Measurements from ENCODE around the gene LOXL1. TPM values are rescaled to one million over a fixed set of nuclear protein-coding genes. Genes with fewer than 3 reads are reported as not detected.
A peak's percentile ranks its signal among the peaks of the same experiment; 100 is the strongest.

LOXL1 gene, protein sequence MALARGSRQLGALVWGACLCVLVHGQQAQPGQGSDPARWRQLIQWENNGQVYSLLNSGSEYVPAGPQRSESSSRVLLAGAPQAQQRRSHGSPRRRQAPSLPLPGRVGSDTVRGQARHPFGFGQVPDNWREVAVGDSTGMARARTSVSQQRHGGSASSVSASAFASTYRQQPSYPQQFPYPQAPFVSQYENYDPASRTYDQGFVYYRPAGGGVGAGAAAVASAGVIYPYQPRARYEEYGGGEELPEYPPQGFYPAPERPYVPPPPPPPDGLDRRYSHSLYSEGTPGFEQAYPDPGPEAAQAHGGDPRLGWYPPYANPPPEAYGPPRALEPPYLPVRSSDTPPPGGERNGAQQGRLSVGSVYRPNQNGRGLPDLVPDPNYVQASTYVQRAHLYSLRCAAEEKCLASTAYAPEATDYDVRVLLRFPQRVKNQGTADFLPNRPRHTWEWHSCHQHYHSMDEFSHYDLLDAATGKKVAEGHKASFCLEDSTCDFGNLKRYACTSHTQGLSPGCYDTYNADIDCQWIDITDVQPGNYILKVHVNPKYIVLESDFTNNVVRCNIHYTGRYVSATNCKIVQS
- total RNA-seq, result 1 to 10 TPM in 1 of 3 donors, under 1 TPM in 2; 0.65 to 1.2 (median 0.81) TPM

DNA sequence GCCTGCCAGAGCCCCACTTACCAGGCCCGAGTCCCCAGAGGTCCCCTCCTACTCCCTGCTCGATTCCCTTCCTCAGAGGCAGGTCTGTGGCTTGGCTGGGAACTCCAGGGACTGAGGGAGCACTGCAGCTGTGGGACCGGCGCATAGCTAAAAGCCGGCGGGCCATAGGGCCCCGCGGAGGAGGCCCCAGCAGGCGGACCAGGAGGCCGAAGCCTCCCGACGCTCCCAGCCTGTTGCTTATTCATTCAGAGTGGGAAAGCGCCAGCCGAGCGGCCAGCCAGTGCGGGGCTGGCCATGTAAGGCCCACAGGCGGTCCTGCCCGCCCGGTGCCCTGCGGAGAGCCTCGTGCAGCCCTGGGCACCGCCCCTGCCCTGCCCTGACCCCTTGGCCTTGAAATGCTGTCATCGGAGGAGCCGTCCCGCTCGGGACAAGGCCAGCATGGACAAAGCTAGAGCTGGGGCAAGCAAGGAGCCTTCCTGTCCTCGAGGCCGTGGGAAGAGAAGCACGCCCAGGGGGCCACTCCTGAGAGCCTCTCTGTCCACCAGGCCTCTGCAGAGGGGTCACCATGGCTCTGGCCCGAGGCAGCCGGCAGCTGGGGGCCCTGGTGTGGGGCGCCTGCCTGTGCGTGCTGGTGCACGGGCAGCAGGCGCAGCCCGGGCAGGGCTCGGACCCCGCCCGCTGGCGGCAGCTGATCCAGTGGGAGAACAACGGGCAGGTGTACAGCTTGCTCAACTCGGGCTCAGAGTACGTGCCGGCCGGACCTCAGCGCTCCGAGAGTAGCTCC is at the start of gene LOXL1:
Gene LOXL1 (plus strand): TSS at position 244 of the 784 bp plus-strand sequence. CDS start 322 bp downstream, at position 566.
- H3K4me3 Mint-ChIP-seq, result peak within 1 kb of the TSS; percentile 68
- no peak for ATAC-seq

DNA sequence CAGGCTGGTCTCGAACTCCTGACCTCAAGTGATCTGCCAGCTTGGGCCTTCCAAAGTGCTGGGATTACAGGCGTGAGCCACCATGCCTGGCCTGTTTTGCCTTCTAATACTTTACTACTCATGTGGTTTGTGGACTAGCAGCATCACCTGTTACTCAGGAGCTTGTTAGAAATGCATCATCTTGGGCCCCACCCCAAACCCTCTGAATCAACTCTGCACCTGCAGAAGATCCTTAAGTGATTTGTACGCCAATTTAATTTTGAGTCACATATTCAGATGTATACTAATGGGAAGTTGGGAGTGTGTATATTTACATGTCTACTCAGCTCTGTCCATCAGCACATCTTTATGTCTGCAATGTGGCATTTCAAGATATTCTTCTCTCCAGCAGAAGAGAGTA is 46.8 kb upstream of the LOXL1 start:
- ATAC-seq (no peak), DNase-seq (no peak)
- Mint-ChIP-seq H3K4me1 (ENCODE audit: low read depth) (no peaks in the 10 kb centered on the region), H3K4me3 (no peak overlapping the region), H3K9me3 (no peaks in the 10 kb centered on the region), H3K27me3 (ENCODE audit: low read depth) (peaks cover 15% of the 10 kb centered on the region), H3K36me3 (ENCODE audit: insufficient read depth) (no peaks in the 10 kb centered on the region)

More for the DNA sequence above, at the start of gene LOXL1:
- Mint-ChIP-seq H3K27me3 (ENCODE audit: low read depth) (peaks cover 2% of the 10 kb centered on the region), H3K36me3 (ENCODE audit: insufficient read depth) (no peaks in the 10 kb centered on the region), H3K4me1 (ENCODE audit: low read depth) (peaks cover 38% of the 10 kb centered on the region), H3K9me3 (no peaks in the 10 kb centered on the region)
- DNase-seq, result no peak

DNA sequence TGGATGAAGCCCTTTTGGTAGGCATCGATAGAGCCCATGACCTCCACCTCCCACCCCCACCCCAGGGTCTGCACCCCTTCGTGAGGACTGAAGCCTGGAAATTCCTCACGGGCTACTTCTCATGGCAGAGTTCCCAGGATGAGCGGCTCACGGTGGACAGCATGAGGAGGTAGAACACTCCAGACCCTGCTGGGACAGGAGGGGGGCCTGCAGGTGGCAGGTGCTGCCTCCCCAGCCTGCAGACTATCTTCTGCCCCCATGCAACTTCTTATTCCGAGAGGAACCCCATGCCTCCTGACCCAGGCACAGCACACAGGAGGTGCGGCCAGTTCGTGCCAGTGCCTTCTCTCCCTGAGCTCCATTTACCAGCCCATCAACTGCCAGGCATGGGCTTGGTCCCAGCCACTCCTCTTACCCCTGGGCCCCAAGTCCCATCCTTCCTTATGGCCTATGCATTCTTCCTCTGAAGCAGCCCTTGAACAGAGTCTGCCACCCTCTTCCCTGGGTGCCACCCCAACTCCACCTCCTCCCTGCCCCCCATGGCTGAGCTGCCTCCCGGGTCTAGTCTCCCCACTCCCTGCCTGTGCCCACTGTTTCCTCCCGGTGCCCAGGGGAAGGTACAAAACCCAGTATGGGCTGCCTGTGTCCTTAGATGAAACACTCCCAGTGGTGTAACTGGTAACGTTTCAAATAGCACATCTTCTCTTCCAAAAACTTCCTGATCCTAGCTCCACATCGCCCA is 44.5 kb upstream of the LOXL1 start:
- no peaks in the 10 kb centered on the region for H3K36me3 Mint-ChIP-seq (ENCODE audit: insufficient read depth)
- no peak for ATAC-seq
- H3K4me3 Mint-ChIP-seq, result no peak overlapping the region
- H3K4me1 Mint-ChIP-seq (ENCODE audit: low read depth), result no peaks in the 10 kb centered on the region
- no peak for DNase-seq
- H3K9me3 Mint-ChIP-seq, result no peaks in the 10 kb centered on the region
- peaks cover 8% of the 10 kb centered on the region for H3K27me3 Mint-ChIP-seq (ENCODE audit: low read depth)

DNA sequence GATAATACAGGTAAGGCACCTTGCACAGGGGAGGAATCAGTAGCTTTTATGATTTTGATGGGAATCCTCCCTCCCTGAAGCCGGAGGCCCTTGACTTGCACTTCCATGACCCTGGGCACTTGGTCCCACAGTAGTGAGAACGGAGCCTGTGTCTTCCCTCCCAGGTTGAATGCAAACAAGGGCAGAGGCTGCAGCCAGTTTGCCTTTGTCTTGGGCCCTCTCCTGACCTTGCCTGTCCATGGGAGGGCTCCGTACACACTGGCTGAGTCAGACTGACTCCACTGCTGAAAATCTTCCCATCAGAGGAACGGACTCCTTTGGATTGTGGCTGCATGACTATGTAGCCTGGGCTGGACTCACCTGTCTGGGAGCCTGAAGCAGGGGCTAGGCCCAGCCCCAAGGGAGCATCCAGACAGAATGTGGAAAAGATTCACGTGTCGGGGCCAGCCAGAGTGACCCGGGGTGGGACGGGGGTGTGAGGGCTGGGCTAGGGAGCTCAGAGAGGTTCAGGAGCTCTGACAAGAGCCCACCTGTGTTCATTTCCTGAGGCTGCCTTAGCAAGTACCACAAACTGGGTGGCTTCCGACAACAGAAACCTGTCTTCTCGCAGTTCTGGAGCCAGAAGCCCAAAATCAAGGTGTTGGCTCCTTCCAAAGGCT is 43.4 kb upstream of the LOXL1 start:
- H3K4me3 Mint-ChIP-seq, result no peak overlapping the region
- ATAC-seq (no peak), DNase-seq (no peak)
- H3K27me3 Mint-ChIP-seq (ENCODE audit: low read depth), result peaks cover 8% of the 10 kb centered on the region
- no peaks in the 10 kb centered on the region for H3K4me1 Mint-ChIP-seq (ENCODE audit: low read depth)
- no peaks in the 10 kb centered on the region for H3K36me3 Mint-ChIP-seq (ENCODE audit: insufficient read depth)
- no peaks in the 10 kb centered on the region for H3K9me3 Mint-ChIP-seq

DNA sequence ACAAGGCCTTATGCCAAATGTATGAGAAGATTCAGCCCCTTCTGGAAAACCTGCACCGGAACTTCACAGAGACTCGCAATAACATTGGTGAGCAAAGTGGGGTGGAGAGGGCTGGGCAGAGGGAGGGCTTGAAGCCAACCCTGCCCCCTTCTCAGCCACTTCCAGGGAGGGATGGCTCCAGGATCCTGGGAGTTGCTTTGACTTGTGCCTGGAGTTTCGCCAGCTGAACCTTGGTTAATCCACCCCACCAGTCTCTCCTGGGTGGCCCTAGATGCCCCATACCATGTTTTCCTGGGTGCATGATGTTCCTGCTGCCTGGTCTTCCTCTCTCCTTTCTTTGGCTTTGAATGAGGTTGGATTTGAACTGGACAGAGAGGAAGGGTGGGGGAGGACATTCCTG is 42.1 kb upstream of the LOXL1 start:
- peaks cover 9% of the 10 kb centered on the region for H3K27me3 Mint-ChIP-seq (ENCODE audit: low read depth)
- no peaks in the 10 kb centered on the region for H3K4me1 Mint-ChIP-seq (ENCODE audit: low read depth)
- no peak for ATAC-seq
- H3K9me3 Mint-ChIP-seq, result no peaks in the 10 kb centered on the region
- H3K4me3 Mint-ChIP-seq, result no peak overlapping the region
- no peaks in the 10 kb centered on the region for H3K36me3 Mint-ChIP-seq (ENCODE audit: insufficient read depth)
- DNase-seq, result no peak

DNA sequence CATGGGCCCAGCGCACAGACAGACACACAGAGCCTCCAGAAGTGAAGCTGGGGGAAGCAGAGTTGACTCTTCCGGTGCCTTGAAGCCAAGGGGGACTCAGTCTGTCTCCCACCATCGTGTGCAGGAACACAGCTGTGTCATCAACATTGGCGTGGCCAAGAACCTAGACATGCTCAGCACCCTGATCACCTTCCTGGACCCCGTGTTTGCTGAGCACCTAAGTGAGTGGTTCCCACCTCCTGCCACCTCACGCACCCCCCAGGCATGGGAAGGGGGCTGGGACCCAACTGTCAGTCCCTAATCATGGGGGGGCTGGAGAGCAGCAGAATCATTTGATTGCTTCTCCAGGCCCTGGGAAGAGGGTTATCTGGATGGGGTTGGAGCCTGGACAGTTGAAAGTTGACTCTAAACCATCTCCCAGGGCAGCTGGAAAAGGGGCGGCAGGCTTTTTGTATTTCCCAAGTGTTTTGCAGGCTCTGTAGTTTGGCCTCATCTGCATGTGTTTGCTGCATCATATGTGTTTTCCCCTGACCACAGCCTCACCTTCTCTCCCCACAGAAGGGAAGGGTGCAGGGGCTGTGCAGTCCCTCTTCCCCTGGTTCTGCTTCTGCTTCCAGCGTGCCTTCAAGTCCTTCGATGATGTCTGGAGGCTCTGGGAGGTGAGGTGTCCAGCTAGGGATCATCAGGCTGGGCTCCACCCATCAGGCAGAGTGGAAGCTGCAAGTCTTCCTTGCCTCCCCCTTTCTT is 40.1 kb upstream of the LOXL1 start:
- Mint-ChIP-seq H3K4me1 (ENCODE audit: low read depth) (no peaks in the 10 kb centered on the region), H3K4me3 (no peak overlapping the region), H3K9me3 (no peaks in the 10 kb centered on the region), H3K27me3 (ENCODE audit: low read depth) (peaks cover 18% of the 10 kb centered on the region), H3K36me3 (ENCODE audit: insufficient read depth) (no peaks in the 10 kb centered on the region)
- DNase-seq, result no peak
- ATAC-seq, result no peak

DNA sequence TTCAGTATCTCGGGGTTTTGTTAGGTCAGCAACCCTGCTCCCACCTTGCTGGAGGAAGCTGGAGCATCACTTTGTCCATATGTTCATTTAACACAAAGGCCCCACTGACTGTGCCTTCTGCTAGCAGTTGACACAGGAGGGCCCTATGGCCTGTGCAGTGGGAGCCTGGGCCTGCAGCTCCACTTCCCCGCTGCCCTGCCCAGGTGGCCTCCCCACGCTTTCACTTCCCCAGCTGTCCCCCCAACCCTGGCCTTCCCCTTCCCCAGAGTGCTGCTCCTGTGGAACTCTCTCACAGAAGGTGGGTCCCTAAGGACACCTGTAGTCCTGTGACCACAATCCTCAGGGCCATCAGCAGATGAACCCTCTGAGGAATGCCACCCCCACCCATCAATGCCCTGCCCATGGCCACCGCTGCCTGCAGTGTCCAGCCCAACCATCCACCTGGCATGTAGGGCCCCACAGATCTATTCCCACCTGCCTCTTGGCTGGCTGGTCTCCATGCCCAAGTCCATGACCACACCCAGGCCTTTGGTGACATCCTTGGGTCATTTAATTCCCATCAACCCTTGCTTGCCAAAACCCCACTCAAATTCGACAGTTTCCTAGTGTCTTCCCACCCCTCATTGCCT is 39.4 kb upstream of the LOXL1 start:
- Mint-ChIP-seq H3K4me3 (no peak overlapping the region), H3K27me3 (ENCODE audit: low read depth) (peaks cover 18% of the 10 kb centered on the region), H3K9me3 (no peaks in the 10 kb centered on the region), H3K36me3 (ENCODE audit: insufficient read depth) (no peaks in the 10 kb centered on the region), H3K4me1 (ENCODE audit: low read depth) (no peaks in the 10 kb centered on the region)
- DNase-seq, result no peak
- no peak for ATAC-seq

DNA sequence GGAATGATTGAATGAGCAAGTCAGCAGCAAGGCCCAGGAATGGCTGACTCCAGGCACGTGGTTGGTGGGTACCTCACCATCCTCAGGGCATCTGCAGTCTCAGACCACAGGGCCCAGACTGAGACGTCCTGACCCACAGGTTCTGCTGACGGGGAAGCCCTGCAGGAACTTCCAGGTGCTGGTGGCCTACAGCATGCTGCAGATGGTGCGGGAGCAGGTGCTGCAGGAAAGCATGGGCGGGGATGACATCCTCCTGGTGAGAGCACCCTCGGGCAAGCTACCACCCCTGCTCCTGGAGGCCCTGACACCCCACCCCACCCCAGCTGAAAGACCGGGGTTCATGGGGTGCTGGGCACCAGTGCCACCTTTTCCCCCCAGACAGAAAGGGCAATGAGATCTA is 38.8 kb upstream of the LOXL1 start:
- ATAC-seq (no peak), DNase-seq (no peak)
- Mint-ChIP-seq H3K4me1 (ENCODE audit: low read depth) (no peaks in the 10 kb centered on the region), H3K9me3 (no peaks in the 10 kb centered on the region), H3K4me3 (no peak overlapping the region), H3K27me3 (ENCODE audit: low read depth) (peaks cover 16% of the 10 kb centered on the region), H3K36me3 (ENCODE audit: insufficient read depth) (no peaks in the 10 kb centered on the region)

DNA sequence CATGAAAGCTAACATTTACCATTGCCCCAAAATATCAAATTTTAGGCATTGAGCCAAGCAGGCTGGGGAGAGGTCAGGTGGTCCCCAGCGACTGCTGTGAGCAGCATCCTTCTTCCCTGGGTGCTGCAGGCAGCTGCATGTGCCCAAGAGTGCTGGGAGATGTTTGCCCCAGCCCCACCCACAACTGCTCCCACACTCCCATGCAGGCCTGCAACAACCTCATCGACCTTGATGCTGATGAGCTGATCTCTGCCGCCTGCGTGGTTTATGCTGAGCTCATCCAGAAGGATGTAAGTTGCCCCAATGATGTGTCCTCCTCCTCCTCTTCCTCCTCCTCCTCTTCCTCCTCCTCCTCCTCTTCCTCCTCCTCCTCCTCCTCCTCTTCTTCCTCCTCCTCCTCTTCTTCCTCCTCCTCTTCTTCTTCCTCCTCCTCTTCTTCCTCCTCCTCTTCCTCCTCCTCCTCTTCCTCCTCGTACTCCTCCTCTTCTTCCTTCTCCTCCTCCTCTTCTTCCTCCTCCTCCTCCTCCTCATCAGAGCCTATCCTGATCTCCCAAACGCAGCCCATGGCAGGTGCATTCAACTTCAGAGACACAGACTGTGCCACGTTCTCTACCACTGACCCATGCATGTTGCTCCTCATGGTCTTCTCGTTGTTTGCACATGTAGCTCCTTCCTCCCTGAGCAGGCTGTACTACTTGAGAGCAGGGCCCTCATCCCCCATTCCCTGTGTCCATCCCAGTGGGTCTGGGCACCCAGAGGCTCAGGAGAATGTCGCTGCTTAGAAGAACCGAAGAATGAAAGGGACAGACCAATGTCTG is 37.8 kb upstream of the LOXL1 start:
- DNase-seq (no peak), ATAC-seq (no peak)
- Mint-ChIP-seq H3K4me3 (no peak overlapping the region), H3K36me3 (ENCODE audit: insufficient read depth) (no peaks in the 10 kb centered on the region), H3K9me3 (no peaks in the 10 kb centered on the region), H3K27me3 (ENCODE audit: low read depth) (peaks cover 15% of the 10 kb centered on the region), H3K4me1 (ENCODE audit: low read depth) (no peaks in the 10 kb centered on the region)

DNA sequence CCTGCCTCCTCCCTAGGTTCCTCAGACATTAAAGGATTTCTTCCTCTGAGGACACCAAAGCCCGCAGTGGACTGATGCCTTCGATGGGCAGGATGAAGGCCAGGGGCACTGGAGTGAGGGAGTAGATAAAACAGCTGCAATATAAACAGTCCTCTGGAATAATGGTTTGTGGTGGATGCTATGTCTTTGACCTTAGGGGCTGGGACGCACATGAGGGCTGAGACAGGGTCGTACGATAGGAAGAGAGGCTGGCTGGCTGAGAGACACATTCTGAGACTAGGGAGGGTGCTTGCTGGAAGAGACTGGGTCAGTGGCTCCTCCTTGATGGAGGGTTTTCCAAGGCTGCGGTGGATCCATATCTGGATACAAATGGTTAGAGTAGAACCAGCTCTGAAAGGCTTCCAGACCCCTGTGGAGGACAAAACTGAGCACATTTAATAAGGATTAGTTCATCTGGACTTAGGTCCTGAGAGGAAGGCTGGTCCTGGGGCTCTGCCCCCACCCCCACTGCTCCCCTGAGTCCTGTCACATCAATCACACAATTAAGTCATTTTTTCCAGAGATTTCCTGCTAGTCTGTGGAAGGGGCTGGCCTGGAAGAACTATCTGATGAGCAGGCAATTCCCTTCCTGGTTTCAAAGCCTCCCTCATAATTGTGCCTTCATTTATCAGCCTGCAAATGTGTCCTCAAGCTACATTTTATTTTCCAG is 37.1 kb upstream of the LOXL1 start:
- peaks cover 10% of the 10 kb centered on the region for H3K27me3 Mint-ChIP-seq (ENCODE audit: low read depth)
- no peak for DNase-seq
- no peak for ATAC-seq
- H3K4me3 Mint-ChIP-seq, result no peak overlapping the region
- no peaks in the 10 kb centered on the region for H3K4me1 Mint-ChIP-seq (ENCODE audit: low read depth)
- no peaks in the 10 kb centered on the region for H3K9me3 Mint-ChIP-seq
- H3K36me3 Mint-ChIP-seq (ENCODE audit: insufficient read depth), result no peaks in the 10 kb centered on the region

DNA sequence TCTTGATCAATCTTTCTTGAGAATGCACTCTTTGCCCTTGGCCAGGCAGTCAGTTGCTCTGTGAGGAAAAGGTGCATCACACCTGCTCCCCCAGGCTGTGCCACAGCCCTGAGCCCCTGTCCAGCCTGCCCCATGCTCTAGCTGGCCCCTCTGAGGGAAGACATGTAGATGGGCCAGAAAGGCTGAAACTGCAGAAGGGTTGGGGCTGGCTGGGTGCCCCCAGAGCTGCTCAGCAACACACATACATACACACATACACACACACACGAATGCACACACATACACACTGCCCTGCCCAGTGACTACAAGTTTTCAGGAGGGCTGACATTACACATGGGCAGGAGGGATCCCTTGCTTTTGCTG is 36.5 kb upstream of the LOXL1 start:
- H3K4me1 Mint-ChIP-seq (ENCODE audit: low read depth), result no peaks in the 10 kb centered on the region
- H3K9me3 Mint-ChIP-seq, result no peaks in the 10 kb centered on the region
- H3K4me3 Mint-ChIP-seq, result no peak overlapping the region
- no peaks in the 10 kb centered on the region for H3K36me3 Mint-ChIP-seq (ENCODE audit: insufficient read depth)
- peaks cover 10% of the 10 kb centered on the region for H3K27me3 Mint-ChIP-seq (ENCODE audit: low read depth)
- DNase-seq, result no peak
- ATAC-seq, result no peak

Data from activated T-cell treated with anti-CD3 and anti-CD28 coated beads, Interleukin-2, amount 50 U/mL, for 4 hours (primary cell).